Measurements from ENCODE around the gene METTL22. TPM values are rescaled to one million over a fixed set of nuclear protein-coding genes. Genes with fewer than 3 reads are reported as not detected.
A peak's percentile ranks its signal among the peaks of the same experiment; 100 is the strongest.

Gene METTL22
- total RNA-seq, 1 donor from 2014 or later, result 15.9 TPM

DNA sequence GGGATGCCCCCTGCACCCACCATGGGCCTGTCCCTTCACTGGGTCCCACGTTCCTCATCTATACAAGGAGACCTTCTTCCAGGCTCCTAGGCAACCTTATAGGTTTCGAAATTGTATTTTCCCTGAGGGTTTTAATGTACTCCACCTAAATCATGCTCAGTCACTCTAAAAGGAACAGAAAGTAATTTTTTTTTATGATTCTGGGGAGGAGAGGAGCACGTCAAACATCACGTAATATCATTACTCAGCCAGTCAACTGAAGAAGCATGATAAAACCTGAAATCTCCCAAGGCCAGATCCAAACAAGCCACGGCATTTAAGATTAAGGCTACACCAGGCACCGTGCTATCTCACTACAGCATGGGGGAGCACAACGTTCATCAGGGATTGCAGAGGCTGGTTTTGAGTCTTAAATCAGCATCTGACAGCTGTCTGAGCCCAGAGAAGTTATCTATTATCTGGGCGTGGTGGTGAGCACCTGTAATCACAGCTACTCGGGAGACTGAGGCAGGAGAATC lies 27.3 kb upstream of the METTL22 start:
- ATAC-seq, result peak; percentile 25

DNA sequence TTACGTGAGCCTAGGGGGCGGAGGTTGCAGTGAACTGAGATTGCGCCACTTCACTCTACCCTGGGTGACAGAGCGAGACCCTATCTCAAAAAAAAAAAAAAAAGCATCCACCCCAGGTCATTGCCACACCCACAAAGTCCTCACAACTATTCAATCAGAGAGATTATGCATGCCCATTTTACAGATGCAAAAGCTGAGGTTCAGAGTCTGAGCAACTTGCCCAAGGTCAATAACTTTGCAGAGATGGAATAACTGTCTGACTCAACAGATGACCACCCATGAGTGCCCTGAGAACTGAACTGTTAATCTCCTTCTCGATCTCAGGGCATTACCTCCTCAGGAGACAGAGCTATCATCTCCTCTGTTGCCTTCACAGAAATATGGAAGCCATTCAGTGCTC lies 25.7 kb upstream of the METTL22 start:
- ATAC-seq, result no peak

DNA sequence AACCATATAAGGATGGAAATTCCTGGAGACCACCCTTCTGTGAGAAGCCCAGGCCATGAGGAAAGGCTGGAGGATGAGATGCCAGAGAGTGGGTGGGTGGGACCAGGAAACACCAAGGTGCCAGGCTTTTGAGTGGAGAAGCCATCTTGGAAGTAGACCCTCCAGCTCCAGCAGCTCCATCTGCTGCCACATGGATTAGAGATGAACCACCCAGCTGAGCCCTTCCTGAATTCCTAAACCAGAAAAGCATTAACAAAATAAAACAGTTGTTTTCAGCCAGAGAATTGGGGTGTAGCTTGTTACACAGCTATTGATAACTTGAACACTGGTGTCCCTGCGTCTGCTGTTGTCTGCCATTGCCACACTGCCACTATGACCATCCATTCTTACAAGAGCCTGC lies 24.9 kb upstream of the METTL22 start:
- no peak for ATAC-seq

DNA sequence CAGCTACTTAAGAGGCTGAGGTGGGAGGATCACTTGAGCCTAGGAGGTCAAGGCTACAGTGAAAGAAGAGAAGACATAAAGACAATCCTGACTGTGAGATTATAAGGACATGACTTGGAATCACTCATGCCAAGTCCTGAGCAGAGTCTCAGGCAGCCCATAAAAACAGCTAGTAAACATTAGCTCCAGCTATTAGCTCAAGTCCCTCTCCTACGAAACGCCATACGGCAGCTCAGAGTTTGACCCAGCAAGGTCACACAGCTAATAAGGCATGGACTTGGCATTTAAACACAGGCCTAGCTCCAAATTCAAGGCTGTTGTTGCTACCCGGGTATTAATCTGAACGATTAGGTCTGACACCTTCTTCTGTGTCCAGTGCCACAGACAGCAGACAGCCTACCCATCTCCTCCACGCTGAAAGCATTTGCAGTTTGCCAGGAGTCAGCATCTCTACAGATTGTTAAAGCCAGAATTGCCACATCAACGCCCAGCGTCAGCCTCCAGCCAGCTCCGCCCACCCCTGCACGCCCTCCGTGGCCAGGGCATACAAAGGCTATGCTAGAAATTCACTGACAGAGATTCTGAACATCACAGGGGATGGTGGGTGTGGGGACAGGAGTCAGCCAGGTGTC lies 21.2 kb upstream of the METTL22 start:
- no peak for ATAC-seq

DNA sequence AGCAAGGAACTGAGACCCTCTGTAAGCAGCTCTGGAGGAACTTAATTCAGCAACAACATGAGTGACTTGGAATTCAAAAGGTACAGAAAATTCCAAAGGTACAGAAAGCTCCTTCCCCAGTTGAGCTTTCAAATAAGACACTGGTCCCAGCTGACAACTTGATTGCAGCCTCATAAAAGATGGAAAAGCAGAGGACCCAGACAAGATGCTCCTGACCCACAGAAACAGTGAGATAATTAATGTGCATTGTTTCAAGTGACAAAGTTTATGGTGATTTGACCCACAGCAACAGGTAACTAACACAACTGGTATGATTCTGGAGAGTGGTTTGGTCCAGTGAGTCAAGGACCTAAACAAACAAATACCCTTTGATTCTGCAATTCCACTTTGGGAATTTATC lies 15.9 kb upstream of the METTL22 start:
- no peak for ATAC-seq

DNA sequence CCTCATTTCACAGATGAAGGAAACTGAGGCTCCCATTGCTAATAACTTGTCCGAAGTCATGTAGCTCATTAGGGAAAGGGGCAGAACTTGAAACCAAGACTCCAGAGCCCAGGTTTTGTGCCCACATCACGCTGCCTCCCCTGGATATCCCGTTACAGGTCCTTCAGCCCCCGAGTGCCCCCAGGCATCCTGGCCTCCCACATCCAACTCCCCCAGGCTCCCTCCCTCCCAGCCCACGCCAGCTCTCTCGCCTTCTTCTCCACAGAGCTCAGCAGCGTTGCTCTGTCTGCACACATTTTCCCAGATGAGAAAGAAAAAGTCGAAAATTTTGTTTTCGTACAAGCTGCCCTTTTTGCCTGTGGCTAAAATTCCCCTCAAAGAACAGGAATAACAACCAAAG lies 14.3 kb upstream of the METTL22 start:
- no peak for ATAC-seq

DNA sequence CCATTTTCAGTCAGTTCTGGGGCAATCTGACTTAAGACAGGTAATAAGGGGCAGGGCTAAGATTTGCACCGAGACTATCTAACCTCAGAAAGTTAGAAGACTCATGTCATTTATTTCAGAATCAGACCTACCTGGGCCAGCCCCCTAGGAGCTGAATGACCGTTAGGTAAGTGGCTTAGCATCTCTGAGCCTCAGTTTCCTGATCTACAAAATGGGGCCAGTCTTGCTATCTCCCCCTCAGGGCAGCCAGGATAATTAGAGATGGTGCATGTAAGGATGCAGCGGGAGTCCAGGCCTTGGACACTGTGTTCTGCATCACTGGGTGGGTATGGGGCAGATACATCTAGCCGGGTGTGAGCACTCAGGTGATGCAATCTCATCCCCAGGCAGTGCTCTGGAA lies 10.4 kb upstream of the METTL22 start:
- no peak for ATAC-seq

DNA sequence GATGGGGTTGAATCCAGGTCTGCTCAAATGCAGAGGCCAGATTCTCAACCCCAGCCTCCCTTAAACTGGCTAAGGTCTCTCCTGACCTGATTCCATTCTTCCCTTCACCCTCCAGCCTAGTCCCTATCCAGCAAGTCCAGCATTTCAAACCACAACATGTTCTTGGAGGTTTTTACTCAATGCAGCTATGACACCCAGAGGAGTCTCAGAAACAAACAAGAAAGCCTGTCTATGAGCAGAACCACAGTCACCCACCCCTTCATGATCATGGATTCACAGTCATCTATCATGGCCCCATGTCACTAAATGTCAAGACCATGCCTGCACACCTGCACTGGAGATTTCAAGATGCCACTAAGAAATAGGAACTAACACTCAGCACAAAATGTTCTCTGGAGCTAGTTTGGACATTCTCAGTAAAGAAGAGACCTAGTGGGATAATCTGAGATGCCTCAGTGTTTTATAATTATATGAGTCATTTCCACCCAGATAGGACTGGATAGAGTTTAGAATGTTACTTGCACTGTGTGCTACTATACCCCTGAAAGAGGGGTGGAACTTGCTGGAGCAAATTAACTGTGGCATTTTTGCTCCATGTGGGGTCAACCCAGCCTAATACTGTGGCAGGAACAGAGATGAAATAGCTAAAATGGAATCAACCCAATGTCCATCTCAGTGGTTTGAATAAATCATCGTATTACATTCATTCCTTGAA lies 9.5 kb upstream of the METTL22 start:
- no peak for ATAC-seq

DNA sequence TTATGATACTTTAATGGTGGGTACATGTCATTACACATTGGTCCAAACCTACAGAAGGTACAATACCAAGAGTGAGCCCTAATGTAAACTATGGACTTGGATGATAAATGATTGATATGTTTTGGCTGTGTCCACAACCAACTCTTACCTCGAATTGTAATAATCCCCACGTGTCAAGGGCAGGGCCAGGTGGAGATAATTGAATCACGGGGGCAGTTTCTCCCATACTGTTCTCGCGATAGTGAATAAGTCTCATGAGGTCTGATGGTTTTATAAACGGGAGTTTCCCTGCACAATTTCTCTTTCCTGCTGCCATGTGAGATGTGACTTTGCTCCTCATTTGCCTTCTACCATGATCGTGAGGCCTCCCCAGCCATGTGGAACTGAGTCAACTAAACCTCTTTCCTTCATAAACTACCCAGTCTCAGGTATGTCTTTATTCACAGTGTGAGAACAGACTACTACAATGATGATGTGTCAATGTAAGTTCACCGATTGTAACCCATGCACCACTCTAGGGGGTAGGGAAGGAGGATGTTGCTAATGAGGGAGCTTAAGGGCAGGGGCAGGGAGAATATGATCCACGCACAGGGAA lies 7.0 kb upstream of the METTL22 start:
- no peak for ATAC-seq

DNA sequence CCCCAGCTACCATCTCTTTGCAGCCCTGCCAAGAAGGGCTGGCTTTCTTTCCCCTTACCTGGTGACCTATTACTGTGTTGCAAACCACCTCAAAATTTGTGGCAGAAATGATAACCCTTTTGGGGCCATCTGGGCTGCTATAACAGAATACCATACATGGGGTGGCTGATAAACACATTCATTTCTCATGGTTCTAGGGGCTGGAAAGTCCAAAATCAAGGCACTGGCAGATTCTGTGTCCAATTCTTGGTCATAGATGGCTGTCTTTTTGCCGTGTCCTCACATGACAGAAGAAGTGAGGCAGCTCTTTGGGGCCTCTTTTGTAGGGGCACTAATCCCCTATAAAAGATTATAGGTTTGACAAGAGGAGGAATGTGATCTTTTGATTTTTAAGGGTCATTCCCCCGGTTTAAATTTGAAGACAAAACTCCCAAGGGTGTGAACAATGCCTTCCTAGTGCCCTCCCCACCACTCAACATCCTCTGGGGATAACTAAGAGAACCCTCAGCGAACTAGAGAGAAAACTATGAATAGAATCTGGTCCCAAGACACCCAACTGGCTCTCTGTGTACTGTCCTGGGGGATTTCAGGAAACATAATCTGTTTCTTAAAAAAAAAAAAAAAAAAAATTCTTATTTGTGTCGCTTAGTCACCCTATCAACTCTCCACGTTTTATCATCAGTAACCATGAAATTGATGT lies 1.7 kb upstream of the METTL22 start:
- no peak for ATAC-seq

DNA sequence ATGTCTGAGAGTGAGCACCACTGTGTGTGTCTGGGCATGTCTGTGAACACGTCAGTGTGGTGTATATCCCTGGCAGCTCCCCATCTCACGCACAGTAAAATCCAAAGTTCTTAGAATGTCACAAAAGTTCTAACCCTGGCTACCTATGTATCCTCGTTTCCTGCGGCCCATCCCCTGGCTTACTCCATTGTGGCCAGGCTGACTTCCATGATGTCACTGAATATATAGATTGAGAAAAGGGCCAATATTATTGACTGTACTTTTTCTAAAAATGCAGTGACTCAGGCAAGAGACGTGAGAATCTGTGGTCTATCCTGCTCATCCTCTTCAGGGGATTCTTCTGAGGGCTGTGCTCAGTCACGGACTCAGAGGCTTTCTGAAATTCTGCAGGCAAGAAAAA lies 963 bp upstream of the METTL22 start:
- peak; percentile 67 for ATAC-seq

DNA sequence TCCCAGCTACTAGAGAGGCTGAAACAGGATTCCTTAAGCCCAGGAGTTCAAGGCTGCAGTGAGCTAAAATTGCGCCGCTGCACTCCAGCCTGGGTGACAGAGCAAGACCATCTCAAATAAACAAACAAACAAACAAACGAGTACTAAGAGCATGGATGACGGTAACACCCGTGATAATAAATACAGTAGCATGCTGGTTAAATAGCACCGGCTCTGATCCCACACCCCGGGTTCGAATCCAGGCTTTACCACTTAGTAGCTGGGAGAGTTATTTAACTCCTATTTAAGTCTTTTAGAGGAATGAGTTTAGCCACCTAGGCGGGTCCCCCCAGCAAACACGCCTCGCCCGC lies 301 bp upstream of the METTL22 start:
- ATAC-seq, result no peak

DNA sequence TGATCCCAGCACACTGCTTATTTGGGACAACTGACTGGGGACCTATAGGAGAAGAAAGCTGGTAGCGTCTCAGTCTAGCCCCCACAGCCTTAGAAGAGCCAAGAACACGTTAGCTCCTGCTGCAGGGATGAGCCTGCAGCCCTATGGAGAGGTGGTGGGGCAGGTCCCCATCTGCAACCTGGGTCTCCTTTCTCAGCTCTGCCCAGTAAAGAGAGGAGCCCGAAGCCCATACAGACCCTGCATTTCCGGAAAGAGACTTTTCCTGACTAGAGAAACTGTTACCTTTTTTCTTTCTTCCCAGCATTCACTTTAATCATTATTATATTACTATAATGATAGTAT lies 788 bp downstream of the METTL22 start:
- no peak for ATAC-seq

DNA sequence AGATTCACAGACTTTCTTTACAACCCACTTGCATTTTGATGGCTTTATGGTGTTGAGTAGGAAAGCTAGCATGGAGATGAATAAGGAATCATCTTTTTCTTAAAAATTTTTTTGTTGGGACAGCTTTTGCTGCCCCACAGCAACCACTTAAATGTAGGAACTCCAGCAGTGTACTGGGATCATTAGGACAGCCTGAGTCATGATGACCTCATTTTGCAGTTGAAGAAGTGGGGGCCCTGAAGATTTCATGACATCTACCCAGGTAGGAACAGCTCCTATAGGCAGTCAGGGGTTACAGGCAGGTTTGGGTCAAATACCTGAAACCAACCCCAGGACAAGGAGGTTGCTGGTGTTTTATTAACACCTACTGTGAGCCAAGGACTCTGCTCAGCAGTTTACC lies 2.1 kb downstream of the METTL22 start:
- ATAC-seq, result no peak

DNA sequence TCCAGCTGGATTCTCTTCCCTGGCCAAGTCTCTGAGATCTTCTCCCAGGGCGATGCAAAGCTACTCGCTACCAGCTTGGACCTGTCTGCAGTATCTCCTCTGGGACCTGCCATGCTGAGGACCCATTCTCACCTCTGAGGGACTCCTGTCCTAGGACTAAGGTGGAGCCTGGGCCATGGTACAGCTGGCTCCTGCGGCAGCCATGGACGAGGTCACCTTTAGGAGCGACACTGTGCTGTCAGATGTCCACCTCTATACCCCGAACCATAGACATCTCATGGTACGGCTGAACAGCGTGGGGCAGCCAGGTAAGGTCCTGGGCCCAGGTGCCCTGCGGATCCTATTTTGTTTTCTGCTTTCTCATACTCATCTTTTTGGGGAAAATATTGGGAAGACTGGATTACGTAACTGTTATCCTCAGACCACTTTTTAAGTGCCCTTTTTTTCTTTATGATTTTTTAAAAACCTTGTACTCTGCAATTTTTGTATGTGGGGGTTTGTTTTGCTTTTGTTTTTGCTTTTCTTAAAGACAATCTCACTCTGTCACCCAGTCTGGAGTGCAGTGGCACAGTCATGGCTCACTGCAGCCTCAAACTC lies 4.1 kb downstream of the METTL22 start:
- no peak for ATAC-seq

DNA sequence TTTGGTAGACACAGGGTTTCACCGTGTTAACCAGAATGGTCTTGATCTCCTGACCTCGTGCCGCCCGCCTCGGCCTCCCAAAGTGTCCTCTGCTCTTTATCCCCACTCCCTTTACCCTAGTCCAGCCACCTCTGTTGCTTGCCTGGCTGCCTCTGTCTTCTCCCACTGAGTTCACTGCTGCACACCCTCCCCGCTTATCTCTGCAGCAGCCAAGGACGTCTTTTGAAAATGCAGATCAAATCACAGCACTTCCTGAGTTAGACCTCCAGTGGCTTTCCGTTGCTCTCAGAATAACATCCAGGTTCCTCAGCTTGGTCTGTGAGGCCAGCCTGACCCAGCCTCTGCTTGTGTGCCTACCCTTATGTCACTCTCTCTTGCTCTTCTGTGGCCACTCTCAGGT lies 5.4 kb downstream of the METTL22 start:
- no peak for ATAC-seq

DNA sequence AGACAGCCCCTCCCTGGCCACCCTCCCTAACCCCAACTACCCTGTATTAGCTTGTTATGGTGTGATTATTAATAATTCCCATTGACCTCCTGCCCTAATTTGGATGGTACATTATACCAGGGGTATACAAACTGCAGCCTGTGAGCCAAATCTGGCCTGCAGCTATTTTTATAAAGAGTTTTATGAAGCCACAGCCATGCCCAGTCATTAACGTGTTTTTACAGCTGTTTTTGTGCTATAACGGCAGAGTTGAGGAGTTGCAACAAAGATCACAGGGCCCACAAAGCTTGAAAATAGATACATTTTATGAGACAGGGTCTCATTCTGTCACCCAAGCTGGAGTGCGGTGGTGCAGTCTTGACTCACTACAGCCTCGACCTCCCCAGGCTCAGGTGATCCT lies 6.0 kb downstream of the METTL22 start:
- ATAC-seq, result no peak

DNA sequence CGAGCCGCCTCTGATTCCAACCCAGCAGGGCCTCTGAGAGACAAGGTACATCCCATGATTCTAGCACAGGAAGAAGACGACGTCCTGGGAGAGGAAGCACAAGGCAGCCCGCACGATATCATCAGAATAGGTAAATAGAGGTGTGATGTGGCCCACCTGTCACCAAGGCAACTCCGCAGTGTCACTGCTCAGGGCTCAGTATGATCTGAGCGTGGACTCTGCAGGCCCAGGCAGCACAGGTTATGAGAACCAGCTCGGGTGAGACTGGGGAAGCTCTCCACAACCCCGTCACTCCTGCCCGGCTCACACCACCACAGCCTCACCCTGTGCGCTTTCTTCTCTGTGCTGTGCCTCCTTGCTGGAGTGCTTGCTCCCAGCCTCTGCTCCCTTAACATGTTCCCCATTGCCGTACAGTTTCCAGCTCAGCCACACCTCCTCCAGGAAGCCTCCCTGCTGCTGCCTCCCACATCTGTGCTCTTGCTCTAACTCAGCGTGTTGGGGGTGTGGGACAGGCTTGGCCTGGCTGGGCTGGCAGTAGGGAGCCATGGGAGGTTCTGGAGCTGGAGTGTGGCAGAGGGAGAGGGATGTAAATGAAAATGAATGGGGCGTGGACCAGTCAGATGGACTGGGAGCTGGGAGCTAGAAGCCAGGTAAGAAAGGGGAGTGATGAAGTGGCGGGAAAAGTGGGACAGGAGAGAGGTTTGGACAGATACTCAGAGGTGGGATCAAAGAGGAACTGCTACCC lies 7.7 kb downstream of the METTL22 start:
- no peak for ATAC-seq

DNA sequence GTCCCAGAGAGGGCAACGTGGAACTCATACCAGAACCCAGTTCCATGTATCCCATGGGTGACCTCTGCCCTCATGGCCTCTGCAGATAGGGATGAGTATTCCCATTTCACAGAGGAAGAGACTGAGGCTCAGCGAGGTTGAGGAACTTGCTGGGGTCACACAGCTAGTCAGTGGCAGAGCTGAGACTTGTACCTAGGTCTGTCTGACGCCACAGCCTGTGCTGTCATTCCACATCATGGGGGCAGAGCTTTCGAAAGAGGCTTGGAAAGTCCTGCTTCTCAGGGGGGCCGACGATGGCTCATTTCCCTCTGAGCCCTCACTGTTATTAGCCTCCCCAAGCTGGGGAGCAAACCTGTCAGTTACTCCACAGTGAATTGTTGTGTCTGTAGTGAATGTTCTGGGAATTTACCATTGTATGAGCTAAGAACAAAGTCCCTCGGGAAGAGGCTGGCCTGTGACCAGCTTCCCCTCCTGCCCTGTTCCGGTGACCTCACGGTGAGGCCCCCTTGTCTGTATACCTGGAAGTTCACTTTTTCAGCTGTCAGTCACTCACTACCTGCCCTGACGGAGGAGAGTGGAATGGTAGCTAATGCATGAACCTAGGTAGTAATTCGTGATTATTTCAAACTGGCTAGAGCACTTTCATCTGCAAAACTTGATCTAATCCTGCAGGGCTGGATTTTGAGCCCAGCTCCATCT lies 8.9 kb downstream of the METTL22 start:
- no peak for ATAC-seq

DNA sequence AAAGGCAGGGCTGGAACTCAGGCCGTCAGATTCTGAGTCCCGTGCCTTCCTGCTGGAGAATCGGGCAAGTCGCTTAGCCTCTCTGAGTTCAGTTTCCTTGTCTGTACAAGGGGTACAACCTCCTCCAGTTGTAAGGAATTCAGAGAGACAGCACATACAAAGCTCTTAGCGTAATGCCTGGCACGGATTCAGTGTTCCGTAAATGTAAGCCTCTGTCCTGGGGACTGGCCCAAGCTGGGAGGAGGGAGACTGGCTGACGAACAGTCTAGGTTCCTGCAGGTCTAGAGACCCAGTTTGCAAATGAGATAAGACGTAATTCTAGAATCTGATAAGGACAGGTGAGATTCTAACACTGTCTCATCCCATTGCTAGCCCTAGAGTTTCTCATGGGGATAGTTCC lies 9.9 kb downstream of the METTL22 start:
- ATAC-seq, result no peak

DNA sequence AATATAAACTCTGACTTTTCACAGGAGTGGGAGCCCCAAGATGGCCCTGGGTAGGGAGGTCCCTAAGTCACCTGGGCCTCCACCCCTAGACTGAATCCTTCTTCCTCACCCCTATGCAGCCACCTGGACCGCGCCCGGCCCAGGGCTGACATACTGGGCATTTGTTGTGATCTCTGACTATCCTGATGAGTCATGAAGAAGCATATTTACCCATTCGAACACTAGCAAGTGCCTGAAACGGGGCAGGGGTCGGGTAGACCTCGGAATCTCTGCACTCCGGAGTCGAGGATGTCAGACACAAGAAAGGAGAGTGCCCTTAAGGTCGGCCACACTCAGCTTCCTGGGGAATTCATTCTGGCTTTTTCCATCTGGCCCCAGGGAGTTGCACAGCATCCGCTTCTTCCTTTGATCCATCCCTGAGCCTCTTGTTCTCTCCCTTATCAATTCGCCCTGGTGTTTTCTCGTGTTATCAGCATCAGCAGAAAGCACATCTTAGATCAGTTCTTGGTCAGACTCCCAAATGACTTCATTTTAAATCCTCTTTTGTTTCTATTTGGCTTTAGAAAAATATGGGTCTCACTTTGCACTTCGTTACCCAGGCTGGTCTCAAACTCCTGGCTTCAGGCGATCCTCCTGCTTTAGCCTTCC lies 10.4 kb downstream of the METTL22 start:
- no peak for ATAC-seq
